KMS-11 (cell line): ENCODE results near the gene ARHGAP45.
A peak's percentile ranks its signal among the peaks of the same experiment; 100 is the strongest.

Experiments used
- H2AFZ ChIP-seq: fragments of 200-600 bp; sonication (generic); 2 replicates; pipeline ENCODE4 v1.6.1; 2016; ENCODE audit warnings: antibody characterized with exemption, mixed run types, low read depth
- H3K27ac ChIP-seq: fragments of 200-600 bp; sonication (generic); 2 replicates; pipeline ENCODE4 v1.6.1; 2016; ENCODE audit warnings: mild to moderate bottlenecking, mixed run types
- H3K27me3 ChIP-seq: fragments of 200-600 bp; sonication (generic); 2 replicates; pipeline ENCODE4 v1.6.1; 2017; ENCODE audit warnings: mild to moderate bottlenecking, low read depth, mixed run types, moderate library complexity; ENCODE audit not compliant: insufficient read depth
- H3K36me3 ChIP-seq: fragments of 200-600 bp; sonication (generic); 2 replicates; pipeline ENCODE4 v1.6.1; 2017; ENCODE audit warnings: mild to moderate bottlenecking, mixed run types; ENCODE audit not compliant: insufficient read depth
- H3K4me1 ChIP-seq: fragments of 200-600 bp; sonication (generic); 2 replicates; pipeline ENCODE4 v1.6.1; 2016; ENCODE audit warnings: mild to moderate bottlenecking, low read depth, mixed run types; ENCODE audit not compliant: poor library complexity, severe bottlenecking
- H3K4me2 ChIP-seq: fragments of 200-600 bp; sonication (generic); 2 replicates; pipeline ENCODE4 v1.7.0; 2016; ENCODE audit warnings: mild to moderate bottlenecking, mixed run types
- H3K4me3 ChIP-seq: fragments of 200-600 bp; sonication (generic); IDR thresholded peaks from 2 replicates; pipeline ENCODE4 v1.6.1; 2017; ENCODE audit warnings: low read depth, low read length, mixed read lengths; ENCODE audit not compliant: insufficient read depth
- H3K79me2 ChIP-seq: fragments of 200-600 bp; sonication (generic); 2 replicates; pipeline ENCODE4 v1.6.1; 2016; ENCODE audit warnings: low read depth, mixed run types; ENCODE audit not compliant: insufficient read depth
- H3K9ac ChIP-seq: fragments of 200-600 bp; sonication (generic); 2 replicates; pipeline ENCODE4 v1.6.1; 2016; ENCODE audit warnings: mild to moderate bottlenecking, mixed run types
- H4K20me1 ChIP-seq: fragments of 200-600 bp; sonication (generic); 2 replicates; pipeline ENCODE4 v1.6.1; 2016; ENCODE audit warnings: mild to moderate bottlenecking, mixed run types; ENCODE audit not compliant: insufficient read depth
- TF ChIP-seq, protein P1 (sequence below): fragments of 200-600 bp; sonication (generic); conservative IDR thresholded peaks from 2 replicates; pipeline ENCODE4 v1.6.1; 2017; ENCODE audit warnings: low read depth, mild to moderate bottlenecking, antibody characterized with exemption, low read length, moderate library complexity, mixed read lengths

The ARHGAP45 gene

DNA sequence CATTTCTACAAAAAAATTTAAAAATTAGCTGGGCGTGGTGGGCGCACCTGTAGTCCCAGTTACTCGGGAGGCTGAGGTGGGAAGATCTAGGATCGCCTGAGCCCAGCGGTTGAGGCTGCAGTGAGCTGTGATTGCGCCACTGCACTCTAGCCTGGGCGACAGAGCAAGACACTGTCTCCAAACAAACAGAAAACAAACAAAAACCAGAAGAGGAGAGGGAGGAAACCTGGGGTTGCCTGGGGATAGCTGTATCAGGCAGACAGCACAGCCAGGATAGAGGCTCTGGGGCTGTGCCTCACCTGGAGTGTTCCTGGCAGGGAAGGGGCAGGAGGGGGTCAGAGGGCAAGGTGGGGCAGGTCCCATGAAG is 30.8 kb downstream of the ARHGAP45 start:
- H3K27me3 ChIP-seq = no peaks in the 10 kb centered on the region
- no peak overlapping the region for H3K9ac ChIP-seq
- peaks cover 24% of the 10 kb centered on the region for H3K79me2 ChIP-seq
- TF ChIP-seq, protein P1, sequence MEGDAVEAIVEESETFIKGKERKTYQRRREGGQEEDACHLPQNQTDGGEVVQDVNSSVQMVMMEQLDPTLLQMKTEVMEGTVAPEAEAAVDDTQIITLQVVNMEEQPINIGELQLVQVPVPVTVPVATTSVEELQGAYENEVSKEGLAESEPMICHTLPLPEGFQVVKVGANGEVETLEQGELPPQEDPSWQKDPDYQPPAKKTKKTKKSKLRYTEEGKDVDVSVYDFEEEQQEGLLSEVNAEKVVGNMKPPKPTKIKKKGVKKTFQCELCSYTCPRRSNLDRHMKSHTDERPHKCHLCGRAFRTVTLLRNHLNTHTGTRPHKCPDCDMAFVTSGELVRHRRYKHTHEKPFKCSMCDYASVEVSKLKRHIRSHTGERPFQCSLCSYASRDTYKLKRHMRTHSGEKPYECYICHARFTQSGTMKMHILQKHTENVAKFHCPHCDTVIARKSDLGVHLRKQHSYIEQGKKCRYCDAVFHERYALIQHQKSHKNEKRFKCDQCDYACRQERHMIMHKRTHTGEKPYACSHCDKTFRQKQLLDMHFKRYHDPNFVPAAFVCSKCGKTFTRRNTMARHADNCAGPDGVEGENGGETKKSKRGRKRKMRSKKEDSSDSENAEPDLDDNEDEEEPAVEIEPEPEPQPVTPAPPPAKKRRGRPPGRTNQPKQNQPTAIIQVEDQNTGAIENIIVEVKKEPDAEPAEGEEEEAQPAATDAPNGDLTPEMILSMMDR = no peak
- no peak overlapping the region for H3K27ac ChIP-seq
- H3K4me3 ChIP-seq = no peak overlapping the region
- no peak overlapping the region for H3K4me2 ChIP-seq
- H2AFZ ChIP-seq = no peak overlapping the region
- no peaks in the 10 kb centered on the region for H3K36me3 ChIP-seq
- H3K4me1 ChIP-seq = peaks cover 38% of the 10 kb centered on the region
- H4K20me1 ChIP-seq = 0 out of 2 replicates have a peak, but pooled peaks cover 4% of the 10 kb centered on the region

DNA sequence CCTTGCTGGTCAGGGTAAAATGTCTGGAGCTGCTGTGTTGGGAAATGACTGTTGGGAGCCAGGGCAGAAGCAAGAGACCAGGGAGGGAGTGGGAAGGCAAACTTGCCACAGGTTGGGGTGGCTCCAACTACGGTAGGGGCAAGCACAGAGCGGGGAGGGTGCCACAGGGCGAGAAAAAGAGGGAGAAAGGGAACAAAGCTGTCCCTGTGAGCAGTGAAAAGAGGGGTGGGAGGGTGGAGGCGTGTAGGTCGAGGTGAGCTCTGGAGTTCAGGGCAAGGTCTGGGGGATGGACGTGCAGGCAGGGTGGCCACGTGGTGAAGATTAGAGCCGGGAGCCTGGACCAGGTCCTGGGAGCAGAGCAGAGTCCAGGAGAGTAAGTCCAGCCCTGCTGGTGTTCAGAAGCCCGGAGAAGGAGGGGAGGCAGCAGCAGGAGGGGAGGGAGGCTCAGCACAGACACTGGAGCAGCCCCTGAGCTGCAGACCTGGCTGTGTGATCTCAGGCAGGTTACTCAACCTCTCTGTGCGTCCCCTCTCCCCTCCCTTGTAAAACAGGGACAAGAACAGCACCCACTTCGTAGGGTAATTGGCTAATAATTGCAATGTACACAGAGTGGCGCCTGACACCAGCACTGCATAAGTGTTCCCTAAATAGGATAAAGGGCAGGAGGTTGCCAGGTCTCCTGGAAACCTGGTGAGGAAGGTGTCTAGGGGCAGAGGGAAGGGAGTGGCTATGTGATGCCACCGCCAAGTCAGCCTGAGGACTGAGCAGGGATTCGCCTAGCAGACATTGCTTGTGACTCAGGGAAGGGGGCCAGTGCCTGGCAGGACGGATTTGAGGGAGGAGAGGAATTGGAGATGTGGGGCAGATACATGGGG is 31.4 kb downstream of the ARHGAP45 start:
- no peak overlapping the region for H2AFZ ChIP-seq
- H3K79me2 ChIP-seq = peaks cover 18% of the 10 kb centered on the region
- H3K27ac ChIP-seq = no peak overlapping the region
- TF ChIP-seq, protein P1 = no peak
- peaks cover 45% of the 10 kb centered on the region for H3K4me1 ChIP-seq
- H3K9ac ChIP-seq = no peak overlapping the region
- H3K4me3 ChIP-seq = no peak overlapping the region
- H3K4me2 ChIP-seq = no peak overlapping the region
- no peaks in the 10 kb centered on the region for H3K36me3 ChIP-seq
- H4K20me1 ChIP-seq = 0 out of 2 replicates have a peak, but pooled peaks cover 4% of the 10 kb centered on the region
- no peaks in the 10 kb centered on the region for H3K27me3 ChIP-seq

GRCh38 chr19:1101337-1101698 is 34.4 kb downstream of the ARHGAP45 start:
- Histone ChIP-seq H2AFZ (no peak overlapping the region), H3K4me1 (peaks cover 29% of the 10 kb centered on the region), H3K27me3 (no peaks in the 10 kb centered on the region), H3K36me3 (no peaks in the 10 kb centered on the region), H3K9ac (no peak overlapping the region), H4K20me1 (no peaks in the 10 kb centered on the region), H3K4me2 (no peak overlapping the region), H3K4me3 (no peak overlapping the region), H3K27ac (no peak overlapping the region), H3K79me2 (no peaks in the 10 kb centered on the region)
- TF ChIP-seq, protein P1 = no peak

DNA sequence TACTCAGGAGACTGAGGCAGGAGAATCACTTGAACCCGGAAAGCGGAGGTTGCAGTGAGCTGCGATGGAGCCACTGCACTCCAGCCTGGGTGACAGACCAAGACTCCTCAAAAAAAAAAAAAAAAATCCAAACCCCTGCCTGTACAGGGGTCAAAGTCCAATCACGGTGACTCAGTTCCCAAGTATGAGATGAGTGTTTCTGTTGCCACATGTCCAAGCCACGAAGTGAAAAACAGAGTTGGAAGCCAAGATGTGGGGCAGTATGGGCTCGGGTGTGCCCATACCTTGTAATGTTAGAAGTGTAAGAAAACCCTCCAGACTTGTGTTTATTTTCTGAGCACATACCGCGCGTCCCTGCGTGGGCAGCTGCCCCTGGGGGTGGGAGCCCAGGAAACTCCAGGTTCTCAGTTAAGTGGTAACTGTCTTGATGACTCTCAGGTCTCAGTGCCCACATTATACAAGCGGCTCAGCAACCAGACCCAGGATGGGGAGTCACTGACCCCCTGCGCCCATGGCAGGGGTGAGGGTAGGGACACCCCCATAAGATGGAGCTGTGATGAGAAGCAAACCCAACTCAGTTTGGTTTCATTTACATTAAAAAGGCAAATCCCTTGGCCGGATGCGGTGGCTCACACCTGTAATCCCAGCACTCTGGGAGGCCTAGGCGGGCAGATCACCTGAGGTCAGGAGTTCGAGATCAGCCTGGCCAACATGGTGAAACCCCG is 35.6 kb downstream of the ARHGAP45 start:
- Histone ChIP-seq H3K36me3 (no peaks in the 10 kb centered on the region), H3K79me2 (no peaks in the 10 kb centered on the region), H3K27me3 (no peaks in the 10 kb centered on the region), H3K4me3 (no peak overlapping the region), H3K4me1 (peaks cover 29% of the 10 kb centered on the region), H3K4me2 (peak overlapping the region; percentile 71), H2AFZ (peak overlapping the region; percentile 31; the same call in 1 of the 2 replicates), H4K20me1 (no peaks in the 10 kb centered on the region), H3K27ac (peak overlapping the region; percentile 48; the same call in 1 of the 2 replicates), H3K9ac (no peak overlapping the region)
- TF ChIP-seq, protein P1 = no peak
